ENCODE measurements around the gene LRRC8C.

The LRRC8C gene

DNA sequence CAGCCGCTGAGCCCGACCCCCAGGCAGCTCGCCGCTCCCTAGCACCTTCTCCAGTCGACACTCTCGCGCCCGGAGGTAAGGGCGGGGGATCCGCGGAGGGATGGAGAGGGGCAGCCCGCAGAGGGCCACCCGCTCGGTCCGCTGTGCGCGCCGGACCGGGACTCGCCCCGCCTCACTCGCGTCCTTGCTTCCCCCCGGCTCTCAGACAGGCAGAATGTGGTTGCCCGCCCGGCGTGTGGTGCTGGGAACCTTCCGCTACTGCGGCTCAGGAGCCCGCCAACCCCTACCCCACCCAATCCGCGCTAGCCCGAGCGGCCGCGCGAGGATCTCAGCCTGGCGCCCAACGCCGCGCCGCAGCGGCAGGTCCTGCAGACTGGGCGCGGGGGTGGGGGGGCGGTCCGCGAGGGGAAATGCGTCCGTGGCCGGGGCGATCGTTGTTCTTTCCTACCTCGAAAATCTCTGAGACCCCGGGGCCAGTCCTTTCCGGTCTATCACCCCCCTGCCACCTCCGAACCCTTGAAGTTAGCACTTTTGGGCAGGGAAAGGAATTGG, 404 bp downstream of the LRRC8C start:
- TF ChIP-seq, protein P1, sequence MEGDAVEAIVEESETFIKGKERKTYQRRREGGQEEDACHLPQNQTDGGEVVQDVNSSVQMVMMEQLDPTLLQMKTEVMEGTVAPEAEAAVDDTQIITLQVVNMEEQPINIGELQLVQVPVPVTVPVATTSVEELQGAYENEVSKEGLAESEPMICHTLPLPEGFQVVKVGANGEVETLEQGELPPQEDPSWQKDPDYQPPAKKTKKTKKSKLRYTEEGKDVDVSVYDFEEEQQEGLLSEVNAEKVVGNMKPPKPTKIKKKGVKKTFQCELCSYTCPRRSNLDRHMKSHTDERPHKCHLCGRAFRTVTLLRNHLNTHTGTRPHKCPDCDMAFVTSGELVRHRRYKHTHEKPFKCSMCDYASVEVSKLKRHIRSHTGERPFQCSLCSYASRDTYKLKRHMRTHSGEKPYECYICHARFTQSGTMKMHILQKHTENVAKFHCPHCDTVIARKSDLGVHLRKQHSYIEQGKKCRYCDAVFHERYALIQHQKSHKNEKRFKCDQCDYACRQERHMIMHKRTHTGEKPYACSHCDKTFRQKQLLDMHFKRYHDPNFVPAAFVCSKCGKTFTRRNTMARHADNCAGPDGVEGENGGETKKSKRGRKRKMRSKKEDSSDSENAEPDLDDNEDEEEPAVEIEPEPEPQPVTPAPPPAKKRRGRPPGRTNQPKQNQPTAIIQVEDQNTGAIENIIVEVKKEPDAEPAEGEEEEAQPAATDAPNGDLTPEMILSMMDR (IDR thresholded peaks at IDR 0.05): no peak

- TF ChIP-seq, protein P1 (IDR thresholded peaks at IDR 0.05): no peak
These were observed 1.1 kb downstream of the LRRC8C start for GRCh38 chr1:89633800-89634625.

GRCh38 chr1:89635825-89636815, 3.2 kb downstream of the LRRC8C start:
- TF ChIP-seq, protein P1 (IDR thresholded peaks at IDR 0.05): no peak

DNA sequence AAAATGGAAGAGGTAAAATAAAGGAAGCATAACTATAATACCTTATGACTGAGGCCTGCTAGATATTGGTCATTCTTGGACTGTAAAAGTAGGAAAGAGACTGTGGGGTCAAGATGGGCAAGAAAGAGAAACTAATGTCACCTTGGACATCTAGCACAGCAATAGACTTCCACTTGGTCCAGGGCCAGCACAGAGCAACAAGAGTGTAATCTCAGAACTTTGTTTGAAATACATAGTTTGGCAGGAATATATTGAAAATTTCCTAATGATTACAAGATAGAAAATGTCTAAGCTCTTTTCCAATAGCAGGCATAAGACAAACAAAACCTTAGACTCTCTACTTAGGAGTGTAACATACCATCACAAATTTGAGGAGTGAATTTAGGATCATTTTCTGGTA, 4.6 kb downstream of the LRRC8C start:
- TF ChIP-seq, protein P1 (IDR thresholded peaks at IDR 0.05): no peak

GRCh38 chr1:89640440-89640839, 7.5 kb downstream of the LRRC8C start:
- TF ChIP-seq, protein P1 (IDR thresholded peaks at IDR 0.05): no peak

DNA sequence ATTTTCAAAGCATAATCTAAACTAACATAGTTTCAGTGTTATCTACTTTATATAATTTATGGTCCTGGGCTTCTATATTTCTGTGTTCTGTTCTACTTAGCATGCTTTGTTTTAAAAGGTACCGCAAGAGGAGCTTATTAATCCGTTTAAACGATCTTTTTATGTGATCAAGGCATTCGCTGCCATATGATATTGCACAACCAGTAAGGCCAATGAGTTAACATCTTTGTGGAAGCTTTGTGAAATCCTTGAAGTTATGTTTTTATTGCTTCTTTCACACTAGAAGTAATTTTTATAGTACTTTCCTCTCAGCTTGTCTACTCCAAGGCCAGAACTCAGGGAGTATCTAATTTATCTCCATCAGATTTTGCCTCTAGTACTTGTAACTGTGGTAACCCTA, 8.9 kb downstream of the LRRC8C start:
- TF ChIP-seq, protein P1 (IDR thresholded peaks at IDR 0.05): no peak

DNA sequence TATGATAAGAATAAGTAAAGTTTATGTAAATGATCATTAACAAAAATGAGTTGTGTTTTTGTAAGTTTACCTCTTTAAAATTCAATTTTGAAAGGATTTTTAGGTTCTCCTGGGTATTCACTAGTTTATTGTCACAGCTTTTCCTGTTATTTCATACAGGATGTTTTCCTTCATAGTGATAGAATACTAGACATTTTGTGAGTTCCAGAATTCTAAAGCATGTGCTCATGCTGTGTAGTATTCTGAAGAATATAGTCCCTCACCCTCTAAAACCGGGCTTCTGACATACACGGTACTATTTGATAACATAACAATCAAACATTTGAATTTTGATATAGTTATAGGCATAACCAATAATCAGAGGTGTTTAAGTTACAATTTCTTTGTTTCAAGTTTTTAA, 10.7 kb downstream of the LRRC8C start:
- TF ChIP-seq, protein P1 (IDR thresholded peaks at IDR 0.05): no peak

Data from LNCAP (cell line).